ENCODE data around the gene FAM53C. TPM values are rescaled to one million over a fixed set of nuclear protein-coding genes. Genes with fewer than 3 reads are reported as not detected.
A peak's percentile ranks its signal among the peaks of the same experiment; 100 is the strongest.

Gene FAM53C
- total RNA-seq, 4 donors from 2014 or later: 15.2 to 19.9 (median 17.2) TPM

DNA sequence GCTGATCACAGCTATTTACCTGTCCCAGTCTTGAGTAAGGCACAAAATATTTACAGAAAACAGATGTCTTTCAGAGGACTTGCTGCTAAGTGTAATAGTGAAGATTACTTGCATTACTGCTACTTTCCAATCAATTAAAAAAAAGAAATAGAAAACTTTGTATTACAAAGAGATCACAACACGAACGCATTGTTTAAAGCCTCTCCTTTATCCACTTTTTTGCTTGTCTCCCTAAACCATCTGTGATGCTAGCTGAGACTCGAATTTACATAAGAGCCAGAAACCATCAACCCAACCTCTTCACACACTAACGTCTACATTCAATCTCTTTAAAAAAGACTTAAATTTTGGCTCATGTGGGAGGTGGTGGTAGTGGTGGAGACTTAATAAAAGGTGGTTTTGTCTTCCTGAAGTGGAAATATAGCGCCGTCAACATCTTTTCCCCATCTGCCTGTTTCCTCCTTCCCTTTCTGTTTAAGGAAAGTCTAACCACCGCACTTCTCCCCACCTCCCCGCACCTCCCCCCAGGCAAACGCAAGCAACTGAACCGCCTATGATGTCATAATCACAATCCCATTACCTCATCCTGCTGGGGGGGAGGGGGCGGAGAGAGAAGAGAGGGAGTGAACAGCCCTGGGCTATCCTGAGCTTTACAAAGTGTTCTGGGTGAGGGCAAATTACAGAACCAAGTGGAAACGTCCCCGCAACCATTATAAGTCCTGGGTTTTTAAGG lies 948 bp upstream of the FAM53C start:
- DNase-seq (ENCODE audit: low spot score in 2 of 2): peak in 1 of 2 donors; percentile 96
- whole genome bisulfite sequencing, 2 donors: 18 to 19% methylated on average over 13 of the region's 13 CpGs

DNA sequence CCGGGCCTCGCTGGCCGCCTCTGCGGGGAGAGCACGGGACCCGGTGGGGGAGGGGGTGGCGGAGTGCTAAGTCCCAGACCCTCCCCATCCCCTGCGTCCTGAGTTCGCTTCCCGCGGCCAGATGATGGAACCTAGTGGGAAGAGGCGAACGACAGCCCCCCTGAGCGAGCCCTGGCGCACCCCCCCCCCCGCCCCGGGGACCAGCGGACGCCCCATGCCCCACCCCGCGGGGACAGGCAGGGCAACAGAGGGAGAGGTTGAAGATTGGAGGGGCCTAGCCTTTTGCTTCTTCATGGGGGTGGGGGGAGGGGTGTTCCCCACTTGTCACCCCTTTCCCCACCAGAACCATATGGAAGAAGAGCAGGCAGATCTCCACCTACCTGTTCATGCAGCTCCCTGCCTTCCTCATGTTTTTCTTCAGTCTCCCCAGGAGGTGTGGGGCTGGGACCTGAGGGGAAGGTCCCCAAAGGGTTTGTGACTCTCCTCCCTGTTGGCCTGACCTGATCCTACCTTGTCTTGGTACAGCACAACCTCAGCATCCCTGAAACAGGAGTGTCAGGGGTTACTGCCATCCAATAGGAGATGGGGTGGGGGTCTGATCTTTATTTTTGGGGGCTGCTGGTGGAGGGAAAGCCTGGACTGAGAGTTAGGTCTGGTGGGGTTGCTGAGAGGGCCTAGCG lies 485 bp downstream of the FAM53C start:
- TF ChIP-seq, protein P1, sequence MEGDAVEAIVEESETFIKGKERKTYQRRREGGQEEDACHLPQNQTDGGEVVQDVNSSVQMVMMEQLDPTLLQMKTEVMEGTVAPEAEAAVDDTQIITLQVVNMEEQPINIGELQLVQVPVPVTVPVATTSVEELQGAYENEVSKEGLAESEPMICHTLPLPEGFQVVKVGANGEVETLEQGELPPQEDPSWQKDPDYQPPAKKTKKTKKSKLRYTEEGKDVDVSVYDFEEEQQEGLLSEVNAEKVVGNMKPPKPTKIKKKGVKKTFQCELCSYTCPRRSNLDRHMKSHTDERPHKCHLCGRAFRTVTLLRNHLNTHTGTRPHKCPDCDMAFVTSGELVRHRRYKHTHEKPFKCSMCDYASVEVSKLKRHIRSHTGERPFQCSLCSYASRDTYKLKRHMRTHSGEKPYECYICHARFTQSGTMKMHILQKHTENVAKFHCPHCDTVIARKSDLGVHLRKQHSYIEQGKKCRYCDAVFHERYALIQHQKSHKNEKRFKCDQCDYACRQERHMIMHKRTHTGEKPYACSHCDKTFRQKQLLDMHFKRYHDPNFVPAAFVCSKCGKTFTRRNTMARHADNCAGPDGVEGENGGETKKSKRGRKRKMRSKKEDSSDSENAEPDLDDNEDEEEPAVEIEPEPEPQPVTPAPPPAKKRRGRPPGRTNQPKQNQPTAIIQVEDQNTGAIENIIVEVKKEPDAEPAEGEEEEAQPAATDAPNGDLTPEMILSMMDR (IDR thresholded peaks at IDR 0.05): no peak
- TF ChIP-seq POLR2A (IDR thresholded peaks at IDR 0.05): no peak
- intact Hi-C loops (cut with DNase I; ENCODE audit: low total_unique reads): no loop called here
- DNase-seq (ENCODE audit: low spot score in 2 of 2): no peak

More for the DNA sequence above, 948 bp upstream of the FAM53C start:
- H3K4me3 ChIP-seq (ENCODE audit: low read depth, poor library complexity, severe bottlenecking): peak overlapping the region; percentile 82
- intact Hi-C loops (cut with DNase I; ENCODE audit: low total_unique reads): no loop called here
- TF ChIP-seq, protein P1 (IDR thresholded peaks at IDR 0.05): no peak
- TF ChIP-seq POLR2A (IDR thresholded peaks at IDR 0.05): no peak

GRCh38 chr5:138339091-138339456 lies 1.0 kb downstream of the FAM53C start:
- intact Hi-C loops (cut with DNase I; ENCODE audit: low total_unique reads): no loop called here
- no peak for DNase-seq (ENCODE audit: low spot score in 2 of 2)
- no peak for TF ChIP-seq POLR2A (IDR thresholded peaks at IDR 0.05)
- TF ChIP-seq, protein P1 (IDR thresholded peaks at IDR 0.05): no peak
- peak overlapping the region; percentile 82 for H3K4me3 ChIP-seq (ENCODE audit: low read depth, poor library complexity, severe bottlenecking)
- 5 to 6% methylated on average over 7 of the region's 7 CpGs for WGBS, 2 donors

More for the DNA sequence above, 485 bp downstream of the FAM53C start:
- WGBS, 2 donors: 1 to 3% methylated on average over 2 to 10 of the region's 22 CpGs
- peak overlapping the region; percentile 82 for H3K4me3 ChIP-seq (ENCODE audit: low read depth, poor library complexity, severe bottlenecking)

DNA sequence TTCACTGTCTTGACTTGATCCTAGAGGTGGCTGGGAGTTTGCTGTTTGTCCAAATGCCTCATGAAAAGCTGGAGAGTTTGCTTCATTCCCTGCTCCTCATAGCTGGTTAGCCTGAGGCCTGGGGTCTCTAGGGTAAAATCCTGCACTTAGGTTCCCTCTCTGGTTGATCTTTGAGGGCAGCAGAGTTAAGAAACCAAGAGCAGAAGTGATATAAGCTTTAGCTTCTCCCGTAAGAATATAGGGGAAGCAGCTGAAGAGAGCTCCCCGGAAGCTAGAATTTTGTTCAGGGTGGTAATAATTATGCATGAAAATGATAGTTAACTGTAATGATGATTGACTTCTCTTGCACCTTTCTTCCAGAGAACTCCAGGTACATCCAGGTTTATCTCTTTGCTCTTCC lies 1.4 kb downstream of the FAM53C start:
- intact Hi-C loops (cut with DNase I; ENCODE audit: low total_unique reads): no loop called here
- WGBS, 2 donors: 23 to 35% methylated on average over 2 of the region's 2 CpGs
- H3K4me3 ChIP-seq (ENCODE audit: low read depth, poor library complexity, severe bottlenecking): peak overlapping the region; percentile 82
- TF ChIP-seq, protein P1 (IDR thresholded peaks at IDR 0.05): no peak
- TF ChIP-seq POLR2A (IDR thresholded peaks at IDR 0.05): no peak
- DNase-seq (ENCODE audit: low spot score in 2 of 2): no peak

GRCh38 chr5:138340008-138340407 lies 1.9 kb downstream of the FAM53C start:
- intact Hi-C loops (cut with DNase I; ENCODE audit: low total_unique reads): no loop called here
- 86 to 88% methylated on average over 3 of the region's 3 CpGs for WGBS, 2 donors
- DNase-seq (ENCODE audit: low spot score in 2 of 2): no peak
- no peak for TF ChIP-seq POLR2A (IDR thresholded peaks at IDR 0.05)
- TF ChIP-seq, protein P1 (IDR thresholded peaks at IDR 0.05): no peak
- no peak overlapping the region for H3K4me3 ChIP-seq (ENCODE audit: low read depth, poor library complexity, severe bottlenecking)
